Measurements from ENCODE around the gene CLEC1B.
"Not testable (repeated sequence)": the region's sequence is repeated elsewhere in the genome, so short reads cannot be mapped to it uniquely, and the experiment has no call there.

The CLEC1B gene

DNA sequence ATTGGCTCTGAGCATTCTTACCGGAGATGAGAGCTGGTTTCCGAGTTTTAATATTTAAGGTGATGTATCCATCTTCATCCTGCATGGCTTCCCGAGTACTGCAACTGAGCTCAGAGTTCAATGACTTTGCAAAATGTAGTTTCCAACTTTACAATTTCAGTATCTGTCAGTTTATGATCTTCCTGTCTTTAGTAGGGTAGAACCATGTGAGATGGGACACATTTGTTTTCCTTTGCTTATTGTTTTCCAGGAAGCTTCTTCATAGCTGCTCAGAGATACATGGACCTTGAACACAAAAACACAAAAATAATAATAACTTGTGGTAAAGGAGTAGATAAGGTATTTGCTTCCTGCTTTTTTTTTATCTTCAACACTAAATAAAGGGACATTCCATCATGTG, at the start of gene CLEC1B:
Gene CLEC1B (minus strand): TSS at position 106 of the 400 bp plus-strand sequence. CDS start 21 bp downstream, at position 85.
- DNase-seq (ENCODE audit: extremely low read depth in 1 of 2, low read depth in 1 of 2), result no peak

DNA sequence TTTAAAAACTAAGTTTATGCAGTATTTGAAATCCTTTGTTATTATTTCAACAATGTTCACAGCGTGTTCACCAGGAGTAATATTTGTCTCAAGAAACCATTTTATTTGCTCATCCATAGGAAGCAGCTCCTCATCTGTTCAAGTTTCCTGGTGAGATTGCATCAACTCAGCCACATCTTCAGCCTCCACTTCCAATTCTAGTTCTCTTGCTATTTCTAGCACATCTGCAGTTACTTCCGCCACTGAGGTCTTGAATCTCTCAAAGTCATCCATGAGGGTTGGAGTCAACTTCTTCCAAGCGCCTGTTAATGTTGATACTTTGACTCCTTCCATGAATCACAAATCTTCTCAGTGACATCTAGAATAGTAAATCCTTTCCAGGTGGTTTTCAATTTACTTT, 49.6 kb upstream of the CLEC1B start:
- DNase-seq (ENCODE audit: extremely low read depth in 1 of 2, low read depth in 1 of 2), result no peak

DNA sequence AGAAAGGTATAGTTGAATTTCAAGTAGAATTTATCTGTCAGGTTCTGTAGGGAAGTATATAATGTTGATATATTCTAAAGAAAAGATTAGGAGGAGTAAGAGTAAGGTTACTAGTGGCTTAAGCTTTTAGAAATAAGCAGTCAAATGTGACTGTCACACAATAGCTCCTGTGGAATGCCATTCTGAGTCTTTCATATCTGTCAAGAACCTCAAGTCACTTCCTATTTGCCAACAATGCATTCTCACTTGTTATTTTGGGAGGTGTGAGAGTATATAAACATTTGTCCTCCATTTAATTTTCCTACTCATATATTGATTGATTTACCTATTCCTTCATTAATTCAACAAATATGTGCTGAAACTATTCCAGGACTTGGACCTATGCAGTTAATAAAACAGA, 43.2 kb upstream of the CLEC1B start:
- no peak for DNase-seq (ENCODE audit: extremely low read depth in 1 of 2, low read depth in 1 of 2)

DNA sequence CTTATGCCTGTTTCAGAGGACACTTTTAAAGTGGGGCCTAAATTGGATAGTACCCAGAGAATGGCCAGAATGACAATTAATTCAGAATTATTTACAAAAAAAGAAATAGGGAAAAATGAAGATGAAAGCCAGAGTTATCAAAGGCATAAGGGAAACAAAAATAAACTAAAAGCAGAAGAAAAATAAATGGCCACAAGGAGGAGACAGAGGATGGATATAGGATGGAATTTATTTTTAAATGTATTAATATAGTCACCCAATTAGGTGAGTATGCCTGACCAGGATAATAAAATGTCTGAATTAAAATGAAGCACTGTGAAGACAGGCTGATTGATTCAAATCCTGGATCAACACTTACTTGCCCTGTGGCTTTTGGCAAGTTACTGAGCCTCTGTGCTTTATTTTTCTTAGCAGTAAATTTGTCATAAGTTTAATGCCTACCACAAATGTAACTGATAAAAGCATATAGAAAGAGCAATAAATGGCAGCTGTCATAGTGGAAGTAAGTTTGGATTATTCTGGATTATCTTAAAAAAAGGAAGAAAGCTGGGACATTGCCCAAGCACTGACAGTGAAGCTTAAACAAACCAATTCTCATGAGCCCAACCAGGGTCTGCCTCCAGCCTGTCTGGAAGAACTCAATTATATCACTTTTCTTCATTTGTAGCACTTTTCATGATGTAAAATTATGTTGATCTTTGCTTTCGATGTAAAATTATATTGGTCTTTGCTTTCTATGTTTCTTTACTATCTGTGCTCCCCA, 35.0 kb upstream of the CLEC1B start:
- no peak for DNase-seq (ENCODE audit: extremely low read depth in 1 of 2, low read depth in 1 of 2)

DNA sequence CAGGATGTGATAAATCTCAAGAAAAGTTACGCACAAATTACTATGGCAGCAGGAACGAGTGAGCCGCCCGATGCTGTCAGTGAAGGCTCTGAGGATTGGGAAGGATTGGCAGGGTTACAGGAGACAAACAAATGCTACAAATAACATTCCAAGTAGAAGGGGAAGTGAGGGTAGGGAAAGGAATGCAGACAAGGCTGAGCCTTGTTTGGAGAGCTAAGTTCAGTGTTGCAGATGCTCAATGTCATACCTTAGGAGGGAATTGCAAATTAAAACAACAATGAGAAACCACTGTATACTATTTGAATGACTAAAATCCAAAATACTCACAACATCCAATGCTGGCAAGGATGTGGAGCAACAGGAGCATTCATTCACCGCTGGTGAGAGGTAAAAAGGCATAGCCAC, 32.9 kb upstream of the CLEC1B start:
- DNase-seq (ENCODE audit: extremely low read depth in 1 of 2, low read depth in 1 of 2), result no peak

DNA sequence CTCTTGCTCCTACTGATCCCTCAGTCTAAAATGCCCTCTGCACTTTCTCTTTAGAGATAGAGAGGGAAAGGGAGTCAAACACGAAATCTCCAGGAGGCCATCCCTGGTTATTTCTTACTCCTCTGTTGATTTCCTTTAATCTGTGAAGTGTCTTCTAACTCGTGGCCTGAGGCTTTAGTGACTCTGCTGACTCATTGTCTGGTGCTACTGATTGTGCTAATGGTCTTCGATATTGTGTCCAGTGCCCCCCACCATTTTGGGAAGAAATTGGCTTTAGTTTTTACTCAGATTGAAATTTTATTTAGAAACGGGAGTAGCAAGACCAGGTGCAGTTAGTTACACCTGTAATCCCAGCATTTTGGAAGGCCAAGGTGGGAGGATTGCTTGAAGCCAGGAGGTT, 32.4 kb upstream of the CLEC1B start:
- no peak for DNase-seq (ENCODE audit: extremely low read depth in 1 of 2, low read depth in 1 of 2)

DNA sequence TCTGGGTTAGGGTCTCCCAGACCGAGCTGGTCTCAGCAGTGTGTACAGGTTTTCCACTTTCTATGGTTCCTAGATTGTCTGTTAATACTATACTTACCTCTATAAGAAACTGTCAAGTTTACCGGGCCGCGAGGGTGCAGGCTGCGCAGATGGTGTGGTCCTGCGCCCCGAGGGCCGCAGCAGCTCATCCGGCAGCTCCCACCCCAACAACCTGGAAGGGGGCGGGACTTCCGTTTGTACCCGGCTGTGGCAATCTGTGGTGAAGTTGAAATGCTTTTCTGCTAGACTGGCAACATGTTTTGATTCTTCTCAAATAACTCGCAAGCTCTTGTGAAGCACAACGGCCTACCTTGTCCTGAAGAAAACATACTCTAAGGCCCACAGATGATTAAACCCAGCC, 31.5 kb upstream of the CLEC1B start, which contains the start of gene CLEC9A:
Gene CLEC9A (plus strand): TSS at position 237 of the 400 bp plus-strand sequence. CDS start 22,006 bp downstream, outside the sequence.
- no peak for DNase-seq (ENCODE audit: extremely low read depth in 1 of 2, low read depth in 1 of 2)

DNA sequence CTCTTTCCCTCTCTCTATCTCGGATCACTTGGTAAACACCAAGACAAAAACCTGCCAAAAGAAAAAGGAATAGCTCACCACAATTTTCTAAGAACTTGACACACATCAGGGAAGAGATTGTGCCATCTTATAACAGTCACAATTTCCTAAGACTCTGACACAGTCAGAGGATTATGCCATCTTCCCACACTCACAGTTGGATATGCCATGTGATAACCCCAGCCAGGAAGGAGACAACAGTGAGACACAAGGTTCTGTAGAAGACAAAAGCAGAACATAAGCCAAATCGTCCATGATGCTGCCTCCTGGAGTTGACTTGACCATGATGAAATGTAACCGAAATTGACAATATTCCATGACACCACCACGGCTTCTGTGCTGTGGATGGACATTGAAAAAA, 28.8 kb upstream of the CLEC1B start:
- no peak for DNase-seq (ENCODE audit: extremely low read depth in 1 of 2, low read depth in 1 of 2)

DNA sequence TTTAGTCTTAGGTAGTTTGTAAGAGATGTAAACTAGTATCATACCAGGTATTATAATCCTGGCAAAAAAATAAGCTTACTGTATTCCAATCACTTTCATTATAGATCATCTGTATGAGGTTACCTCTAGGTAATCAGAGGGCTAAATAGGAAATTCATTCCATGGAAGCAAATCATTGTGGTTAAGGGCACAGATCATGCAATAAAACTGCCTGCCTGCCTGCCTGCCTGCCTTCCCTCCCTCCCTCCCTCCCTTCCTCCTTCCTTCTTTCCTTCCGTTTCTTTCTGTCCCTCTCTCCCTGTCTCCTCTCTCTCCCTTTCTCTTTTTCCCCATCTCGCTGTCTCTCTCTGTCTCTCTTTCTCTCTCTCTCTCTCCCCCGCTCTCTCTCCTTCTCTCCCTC, 28.4 kb upstream of the CLEC1B start:
- no peak for DNase-seq (ENCODE audit: extremely low read depth in 1 of 2, low read depth in 1 of 2)

DNA sequence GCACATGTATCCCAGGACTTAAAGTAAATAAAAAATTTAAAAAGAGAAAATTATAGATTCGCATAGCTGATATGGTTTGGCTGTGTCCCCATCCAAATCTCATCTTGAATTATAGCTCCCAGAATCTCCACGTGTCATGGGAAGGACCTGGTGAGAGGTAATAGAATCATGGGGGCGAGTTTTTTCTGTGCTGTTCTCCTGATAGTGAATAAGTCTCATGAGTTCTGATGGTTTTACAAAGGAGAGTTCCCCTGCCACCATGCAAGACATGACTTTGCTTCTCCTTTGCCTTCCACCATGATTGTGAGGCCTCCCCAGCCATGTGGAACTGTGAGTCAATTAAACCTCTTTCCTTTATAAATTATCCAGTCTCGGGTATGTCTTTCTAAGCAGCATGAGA, 27.7 kb upstream of the CLEC1B start:
- DNase-seq (ENCODE audit: extremely low read depth in 1 of 2, low read depth in 1 of 2), result not testable (repeated sequence)

DNA sequence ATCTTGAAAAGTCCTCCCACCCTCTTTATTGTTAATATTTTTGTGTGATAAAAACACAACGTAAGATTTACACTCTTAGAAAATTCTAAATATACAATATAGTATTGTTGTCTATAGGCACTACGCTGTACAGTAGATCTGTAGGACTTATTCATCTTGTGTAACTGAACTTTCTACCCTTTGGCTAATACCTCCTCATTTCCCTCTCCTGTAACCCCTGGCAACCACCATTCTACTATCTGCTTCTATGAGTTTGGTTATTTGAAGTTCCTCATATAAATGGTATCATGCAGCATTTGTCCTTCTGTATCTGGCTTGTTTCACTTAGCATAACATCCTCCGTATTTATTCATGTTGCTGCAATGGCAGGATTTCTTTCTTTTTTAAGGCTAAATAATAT, 26.3 kb upstream of the CLEC1B start:
- DNase-seq (ENCODE audit: extremely low read depth in 1 of 2, low read depth in 1 of 2), result no peak

DNA sequence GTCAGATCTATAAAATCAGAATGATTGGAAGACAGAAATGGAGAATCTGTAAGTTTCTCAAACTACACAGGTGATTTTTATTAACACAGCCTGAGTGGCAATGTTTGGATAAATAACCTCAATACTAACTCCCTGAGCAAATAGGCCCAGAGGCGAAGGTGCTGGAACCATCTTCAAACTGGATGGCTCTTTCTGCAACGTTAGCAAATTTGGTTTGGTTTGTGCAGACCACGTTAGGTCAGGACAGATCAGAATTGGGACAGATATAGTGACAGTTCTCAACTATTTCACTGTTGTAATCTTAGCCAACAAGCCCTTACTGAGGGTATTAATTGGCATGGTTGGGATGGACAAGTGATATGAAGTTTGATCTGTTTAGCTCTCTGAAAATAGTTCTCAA, 22.4 kb upstream of the CLEC1B start:
- DNase-seq (ENCODE audit: extremely low read depth in 1 of 2, low read depth in 1 of 2), result no peak

DNA sequence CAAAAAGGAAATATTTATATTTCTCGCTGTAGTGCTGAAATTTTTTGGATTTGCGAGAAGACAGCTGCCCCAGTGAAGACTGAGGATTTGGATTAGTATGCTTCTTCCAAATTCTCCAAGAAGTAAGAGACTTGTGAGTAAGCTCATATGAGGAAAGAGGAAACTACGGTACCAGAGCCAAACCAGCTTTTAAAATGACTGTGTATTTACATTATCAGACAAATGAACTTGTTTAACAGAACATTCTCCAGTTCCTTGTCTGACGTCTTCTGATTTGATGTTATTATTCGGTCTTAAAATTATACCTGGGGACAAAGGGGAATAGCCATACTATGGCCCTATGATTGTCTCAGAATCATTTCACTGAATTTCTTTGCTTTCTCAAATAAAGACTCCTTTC, 19.5 kb upstream of the CLEC1B start:
- DNase-seq (ENCODE audit: extremely low read depth in 1 of 2, low read depth in 1 of 2), result no peak

DNA sequence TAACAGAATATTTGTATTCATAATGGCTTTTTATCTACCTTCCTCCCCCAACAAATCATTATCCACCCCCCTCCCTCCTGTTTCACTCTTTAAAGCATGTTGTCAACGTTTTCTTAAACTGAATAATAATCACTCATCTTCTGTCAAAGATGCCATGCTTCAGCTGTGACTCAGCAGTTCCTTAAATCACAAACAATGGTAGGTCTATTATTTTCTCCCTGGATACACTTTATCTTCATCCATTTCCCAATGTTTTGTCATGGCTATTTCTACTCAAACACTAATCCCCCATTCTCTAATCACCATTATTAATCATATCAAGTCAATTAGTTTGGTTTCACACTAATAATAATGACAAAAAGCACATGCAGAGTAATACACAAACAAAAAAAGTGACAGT, 18.0 kb upstream of the CLEC1B start:
- DNase-seq (ENCODE audit: extremely low read depth in 1 of 2, low read depth in 1 of 2), result no peak

DNA sequence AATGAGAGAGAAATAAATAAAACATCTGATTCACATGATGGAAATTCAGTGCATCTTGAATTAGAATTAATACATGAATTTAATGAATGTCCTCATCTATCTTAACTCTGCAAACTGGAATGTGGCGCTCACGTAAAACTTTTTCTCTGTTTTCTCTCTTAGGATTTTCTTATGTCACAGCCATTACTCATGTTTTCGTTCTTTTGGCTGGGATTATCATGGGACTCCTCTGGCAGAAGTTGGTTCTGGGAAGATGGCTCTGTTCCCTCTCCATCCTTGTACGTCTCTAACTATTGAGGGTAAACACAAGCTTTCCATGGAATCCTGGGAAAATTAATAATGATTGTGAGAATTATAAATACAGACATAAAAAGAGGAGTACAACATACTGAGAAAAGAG, 16.5 kb upstream of the CLEC1B start:
- no peak for DNase-seq (ENCODE audit: extremely low read depth in 1 of 2, low read depth in 1 of 2)

DNA sequence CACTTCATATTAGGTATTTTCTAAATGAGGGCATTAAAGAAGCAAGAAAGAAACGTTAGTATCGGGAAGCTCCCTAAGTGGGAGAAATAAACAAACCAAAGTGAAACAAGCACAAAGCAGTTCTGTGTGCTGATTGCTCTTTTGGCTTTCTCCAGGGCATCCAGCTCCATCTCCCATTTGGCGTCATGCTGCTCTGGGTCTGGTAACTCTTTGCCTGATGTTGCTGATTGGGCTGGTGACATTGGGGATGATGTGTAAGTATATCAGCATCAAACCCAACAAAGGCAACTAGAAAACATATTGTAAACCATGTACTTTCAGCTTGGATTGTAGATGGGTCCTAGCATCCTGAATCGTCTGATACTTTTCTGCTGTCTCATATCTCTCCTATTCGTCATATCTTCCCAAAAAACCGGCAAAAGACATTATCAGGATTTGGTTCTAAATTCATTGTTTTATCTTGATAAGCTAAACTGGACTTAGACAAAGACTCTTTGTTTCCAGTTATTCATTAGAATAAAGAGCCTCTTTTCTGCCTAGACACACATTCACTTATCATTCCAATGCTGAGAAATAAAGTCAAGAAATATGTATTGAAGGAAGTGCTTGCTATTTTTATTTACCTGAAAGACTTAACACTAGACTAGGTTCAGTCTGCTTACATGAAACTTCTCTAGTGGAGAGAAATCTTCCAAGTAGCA, 13.9 kb upstream of the CLEC1B start:
- no peak for DNase-seq (ENCODE audit: extremely low read depth in 1 of 2, low read depth in 1 of 2)

DNA sequence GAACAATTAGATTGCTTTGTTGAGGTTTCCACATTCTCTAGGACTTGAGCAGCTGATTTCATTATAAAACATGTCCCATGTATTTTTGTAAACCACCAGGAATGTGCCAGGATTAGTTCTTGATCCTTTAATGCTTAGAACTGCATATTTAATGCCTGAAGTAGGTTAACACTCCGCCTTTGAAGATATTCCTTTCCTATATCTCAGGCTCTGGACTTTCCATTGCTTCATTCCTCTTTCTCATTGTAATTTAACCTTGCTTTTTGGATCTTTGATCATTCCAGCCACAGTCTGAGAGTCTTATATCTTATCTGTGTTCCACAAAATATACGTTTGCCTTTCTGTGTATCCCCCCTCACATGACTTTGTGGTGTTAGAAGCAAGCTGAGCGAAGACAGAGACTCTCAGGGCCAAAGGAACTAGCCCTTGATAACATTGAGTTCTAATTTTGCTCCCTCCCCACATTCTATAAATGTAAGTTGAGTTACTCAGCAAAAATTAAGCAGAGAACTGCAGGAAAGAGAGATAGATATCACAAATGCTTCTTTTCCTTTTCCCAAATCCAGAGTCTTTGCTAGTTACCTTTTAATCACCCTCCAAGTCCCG, 2.4 kb upstream of the CLEC1B start:
- DNase-seq (ENCODE audit: extremely low read depth in 1 of 2, low read depth in 1 of 2), result no peak

DNA sequence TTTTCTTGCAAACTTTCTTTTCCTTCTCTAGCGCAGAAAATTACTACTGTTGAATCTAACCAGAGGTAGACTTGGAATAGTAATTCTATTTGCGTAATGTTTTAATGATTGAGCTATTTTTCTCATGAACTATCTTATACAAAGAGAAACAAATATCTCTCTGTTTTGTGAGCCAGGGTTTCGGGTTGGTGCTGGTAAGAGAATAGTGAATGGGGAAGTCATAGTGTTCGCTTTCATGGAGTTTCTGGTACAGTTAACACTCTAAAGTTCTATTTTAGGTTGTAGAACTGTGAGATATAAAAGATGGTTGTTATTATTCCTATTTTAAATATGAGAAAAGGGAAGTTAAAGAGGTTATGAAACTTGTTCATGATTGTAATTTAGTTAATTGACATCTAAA, 6.6 kb downstream of the CLEC1B start:
- DNase-seq (ENCODE audit: extremely low read depth in 1 of 2, low read depth in 1 of 2), result no peak

DNA sequence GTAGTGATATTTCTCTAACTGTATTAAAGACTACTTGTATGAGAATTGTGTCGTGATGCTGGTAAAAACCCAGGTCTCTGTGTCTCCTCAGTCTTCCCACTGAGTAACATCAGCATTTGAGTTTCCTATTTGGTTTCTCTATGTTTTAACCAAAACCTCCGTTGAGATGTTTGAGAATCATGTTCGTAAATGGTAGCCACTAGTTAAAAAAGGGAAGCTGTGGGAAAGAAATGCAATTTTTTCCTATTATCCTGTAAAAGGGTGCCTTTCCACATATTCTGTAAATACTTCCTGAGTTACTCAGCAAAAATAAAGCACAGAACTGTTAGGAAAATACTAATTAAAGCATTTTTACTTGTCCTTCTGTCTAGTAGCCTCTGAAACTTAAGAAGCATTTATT, 7.0 kb downstream of the CLEC1B start:
- no peak for DNase-seq (ENCODE audit: extremely low read depth in 1 of 2, low read depth in 1 of 2)

DNA sequence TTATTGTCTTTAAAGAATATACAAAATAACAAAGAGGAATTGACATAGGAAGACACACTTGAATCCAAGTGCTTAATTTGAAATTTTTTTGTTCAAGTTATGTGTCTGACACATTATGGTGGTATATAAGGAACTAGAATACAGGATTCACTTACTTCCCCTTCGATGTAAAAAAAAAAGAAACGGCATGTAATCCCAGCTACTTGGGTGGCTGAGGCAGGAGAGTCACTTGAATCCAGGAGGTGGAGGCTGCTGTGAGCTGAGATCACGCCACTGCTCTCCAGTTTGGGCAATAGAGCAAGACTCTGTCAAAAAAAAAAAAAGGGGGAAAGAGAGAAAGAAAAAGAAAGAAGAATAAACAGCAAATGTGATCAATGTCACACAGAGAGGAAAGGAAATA, 18.8 kb downstream of the CLEC1B start:
- DNase-seq (ENCODE audit: extremely low read depth in 1 of 2, low read depth in 1 of 2), result no peak

DNA sequence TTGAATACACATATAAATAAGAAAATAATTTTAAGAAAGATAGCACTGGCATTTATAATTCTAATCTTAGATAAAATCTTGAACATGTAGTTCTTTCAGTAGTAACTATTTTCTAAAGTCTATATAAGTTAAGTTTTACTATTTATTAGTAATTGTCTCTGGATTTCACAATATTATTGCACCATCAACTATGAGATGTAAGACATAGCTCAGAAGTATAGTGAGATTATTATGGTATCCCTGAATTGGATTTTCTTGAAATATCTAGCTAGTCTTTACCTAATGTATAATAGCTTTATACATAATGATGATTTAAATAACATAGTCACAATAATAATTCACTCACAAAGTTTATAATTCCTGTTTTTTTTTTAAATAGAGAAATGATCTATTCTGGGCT, 21.0 kb downstream of the CLEC1B start:
- no peak for DNase-seq (ENCODE audit: extremely low read depth in 1 of 2, low read depth in 1 of 2)

DNA sequence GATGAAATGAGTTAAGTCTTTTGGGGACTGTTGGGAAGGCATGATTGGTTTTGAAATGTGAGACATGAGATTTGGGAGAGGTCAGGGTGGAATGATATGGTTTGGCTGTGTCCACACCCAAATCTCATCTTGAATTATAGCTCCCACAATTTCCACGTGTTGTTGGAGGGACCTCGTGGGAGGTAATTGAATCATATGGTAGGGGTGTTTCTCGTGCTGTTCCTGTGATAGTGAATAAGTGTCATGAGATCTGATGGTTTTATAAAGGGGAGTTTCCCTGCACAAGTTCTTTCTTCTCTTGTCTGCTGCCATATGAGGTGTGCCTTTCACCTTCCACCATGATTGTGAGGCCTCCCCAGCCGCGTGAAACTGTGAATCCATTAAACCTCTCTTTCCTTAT, 22.3 kb downstream of the CLEC1B start:
- DNase-seq (ENCODE audit: extremely low read depth in 1 of 2, low read depth in 1 of 2), result not testable (repeated sequence)
